Stimulated activated CD8-positive, alpha-beta memory T cell treated with anti-CD3 and anti-CD28 coated beads, Interleukin-7, amount 100 ng/mL, for 24 hours (primary cell): ENCODE data around the gene ERICH2.
A peak's percentile ranks its signal among the peaks of the same experiment; 100 is the strongest.
"Not testable (repeated sequence)": the region's sequence is repeated elsewhere in the genome, so short reads cannot be mapped to it uniquely, and the experiment has no call there.

Experiments
- DNase-seq: peaks from one replicate; pipeline ENCODE4 v3.0.0-alpha.2; 2020; ENCODE audit warnings: low read depth

The ERICH2 gene, protein sequence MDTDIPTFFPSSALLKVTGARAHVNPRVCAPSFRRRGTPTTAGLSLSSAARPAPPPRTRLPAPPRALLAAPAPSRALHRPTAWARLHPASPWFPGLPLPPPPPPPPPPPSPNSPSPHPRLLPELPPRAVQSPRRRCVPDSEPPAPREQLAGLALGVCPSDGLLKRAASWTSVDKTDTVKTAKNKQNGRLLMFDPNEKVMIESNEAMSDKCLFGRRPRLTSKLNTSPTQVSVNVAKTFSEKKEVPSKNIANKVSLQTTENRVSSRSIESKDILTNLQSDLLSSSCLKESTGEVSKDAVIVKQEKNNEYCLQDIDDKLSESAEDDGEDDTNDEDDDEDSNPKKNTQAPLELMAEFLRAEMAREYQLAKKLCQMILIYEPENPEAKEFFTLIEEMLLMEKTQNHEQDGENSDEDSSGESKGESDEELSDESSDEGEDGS

DNA sequence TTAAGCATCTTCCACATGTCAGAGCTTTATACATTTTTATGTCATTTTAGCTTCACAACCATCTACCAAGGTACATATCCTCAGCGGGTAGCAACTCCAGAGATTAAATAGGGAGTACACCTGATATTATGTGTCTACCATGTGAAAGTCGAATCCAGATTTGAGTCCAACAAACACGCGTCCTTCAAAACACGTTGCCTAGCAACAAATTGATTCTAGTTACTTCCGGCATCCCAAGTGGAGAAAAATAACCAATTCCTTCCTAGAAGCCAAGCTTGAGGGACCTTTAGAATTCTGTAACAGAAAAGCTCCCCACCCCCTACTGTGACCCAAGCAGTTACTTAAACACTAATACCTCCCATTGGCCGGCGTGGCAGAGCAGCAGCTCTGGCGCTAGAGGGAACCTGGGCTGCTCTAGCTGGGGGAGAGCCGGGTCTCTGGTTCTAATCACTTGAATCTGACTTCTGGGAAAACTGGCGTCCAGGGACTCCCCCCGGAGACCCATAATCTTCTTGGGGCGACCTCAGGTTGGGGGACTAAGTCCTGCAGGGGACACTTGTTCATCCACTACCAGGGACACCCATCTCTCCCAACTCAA lies at the start of gene ERICH2:
ERICH2 (plus strand) TSS at position 371 of the 598 bp plus-strand sequence. CDS start 304 bp downstream, outside the sequence.
- peak; percentile 11 for DNase-seq

DNA sequence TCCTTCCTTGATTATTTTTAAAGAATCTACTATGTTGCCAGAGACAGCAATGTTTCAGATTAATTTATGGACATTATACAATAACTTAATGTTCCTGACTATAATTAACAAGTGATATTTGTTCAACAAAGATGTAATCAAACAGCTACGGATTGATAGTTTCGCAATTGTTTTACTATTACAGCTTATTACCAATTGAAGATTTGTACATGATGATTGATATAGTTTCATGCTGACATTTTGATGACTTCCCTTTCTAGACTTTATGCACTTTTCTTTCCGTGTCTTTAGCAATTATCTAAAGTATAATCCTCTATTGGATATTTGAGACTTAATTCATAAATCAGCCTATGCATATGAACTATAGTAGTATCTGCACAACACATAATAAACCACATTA lies 48.5 kb upstream of the ERICH2 start:
- no peak for DNase-seq

DNA sequence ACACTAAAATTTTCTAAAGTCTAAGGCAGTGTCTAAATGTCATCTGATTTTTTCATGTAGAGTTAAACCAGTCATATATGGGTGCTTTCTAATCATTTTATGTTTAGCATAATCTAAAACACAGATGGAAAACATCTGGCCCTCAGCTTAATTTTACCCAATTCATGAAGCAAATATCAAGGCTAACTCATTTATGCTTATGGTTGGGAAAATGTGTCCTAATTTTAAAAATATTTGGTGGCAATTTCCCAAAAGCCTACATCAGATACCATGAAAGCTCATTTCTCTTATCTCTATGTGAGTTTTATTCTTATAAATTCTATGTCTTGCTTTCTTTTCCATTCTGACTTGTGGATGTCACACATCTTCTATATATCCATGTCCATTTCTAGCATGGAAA lies 47.9 kb upstream of the ERICH2 start:
- DNase-seq = no peak

DNA sequence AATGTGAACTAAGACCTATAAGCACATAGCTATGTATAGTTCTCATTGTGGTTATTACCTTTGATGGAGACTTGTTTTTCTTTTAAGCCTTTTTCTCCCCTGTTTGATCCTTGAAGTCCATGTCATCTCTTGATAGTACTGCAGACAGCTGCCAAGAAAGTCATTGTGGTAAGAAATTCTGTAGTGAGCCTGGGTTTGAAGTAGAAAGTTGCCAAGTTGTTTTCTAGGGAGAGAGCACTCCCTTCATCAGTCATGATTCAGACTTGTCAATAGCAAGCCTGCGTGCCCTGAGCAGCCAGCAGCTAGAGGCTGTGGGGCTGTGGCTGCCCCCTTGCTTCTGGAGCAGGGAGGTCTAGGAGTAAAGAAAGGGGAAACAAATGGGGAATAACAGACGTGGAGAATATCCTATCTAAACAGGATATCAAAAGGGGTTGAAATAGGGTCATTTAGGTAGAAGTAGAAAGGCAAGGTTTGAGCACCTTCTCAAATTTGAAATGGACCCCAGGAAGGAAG lies 46.7 kb upstream of the ERICH2 start:
- no peak for DNase-seq

DNA sequence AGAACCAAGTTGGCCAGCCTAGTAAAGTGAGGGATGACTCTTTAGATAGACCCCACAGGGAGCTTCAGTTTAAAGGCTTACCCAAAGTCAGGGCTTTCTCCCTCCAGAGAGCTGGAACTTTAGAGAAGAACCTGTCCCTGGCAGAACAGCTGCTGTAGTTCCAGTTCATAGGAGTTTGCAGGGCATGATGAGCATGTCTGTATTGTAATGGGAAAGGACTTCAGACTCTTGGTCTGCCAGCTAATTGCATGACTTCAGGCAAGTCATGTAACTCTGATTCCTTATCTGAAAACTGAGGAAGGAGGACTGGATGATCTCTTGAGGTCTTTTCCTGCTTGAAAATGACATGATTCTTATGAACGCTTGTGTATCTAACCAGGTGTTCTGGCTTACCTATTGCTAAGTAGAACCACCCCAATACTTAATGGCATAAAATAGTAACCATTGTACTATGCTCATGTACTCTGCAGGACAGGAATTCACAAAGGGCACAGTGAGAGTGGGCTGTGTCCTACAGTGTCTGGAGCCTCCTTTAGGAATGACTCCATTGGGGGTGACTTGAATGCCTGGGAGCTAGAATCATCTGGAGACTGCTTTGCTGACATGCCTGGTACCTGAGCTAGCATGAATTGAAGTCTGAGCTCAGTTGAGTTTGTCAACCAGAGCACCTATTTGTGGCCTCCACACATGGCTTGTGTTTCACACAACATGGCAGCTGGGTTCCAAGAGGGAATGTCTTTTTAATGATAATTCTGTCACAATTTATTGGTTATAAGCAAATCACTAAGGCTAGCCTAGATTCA lies 36.2 kb upstream of the ERICH2 start:
- no peak for DNase-seq

DNA sequence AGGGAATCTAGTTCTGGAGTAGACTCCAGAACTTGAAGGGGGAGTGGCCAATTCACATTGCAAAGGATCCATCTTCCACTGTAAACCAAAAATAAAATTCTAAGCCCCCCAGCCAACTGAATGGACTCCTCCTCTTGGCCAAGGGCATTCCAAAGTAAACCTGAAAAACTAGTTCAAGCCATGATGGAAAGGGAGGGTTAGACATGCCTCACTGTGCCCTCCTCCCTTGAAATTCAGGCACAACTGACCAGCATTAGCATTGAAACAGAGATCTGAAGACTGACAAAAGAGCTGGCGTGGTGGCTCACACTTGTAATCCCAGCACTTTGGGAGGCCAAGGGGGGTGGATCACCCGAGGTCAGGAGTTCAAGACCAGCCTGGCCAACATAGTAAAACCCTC lies 35.6 kb upstream of the ERICH2 start:
- DNase-seq = not testable (repeated sequence)

DNA sequence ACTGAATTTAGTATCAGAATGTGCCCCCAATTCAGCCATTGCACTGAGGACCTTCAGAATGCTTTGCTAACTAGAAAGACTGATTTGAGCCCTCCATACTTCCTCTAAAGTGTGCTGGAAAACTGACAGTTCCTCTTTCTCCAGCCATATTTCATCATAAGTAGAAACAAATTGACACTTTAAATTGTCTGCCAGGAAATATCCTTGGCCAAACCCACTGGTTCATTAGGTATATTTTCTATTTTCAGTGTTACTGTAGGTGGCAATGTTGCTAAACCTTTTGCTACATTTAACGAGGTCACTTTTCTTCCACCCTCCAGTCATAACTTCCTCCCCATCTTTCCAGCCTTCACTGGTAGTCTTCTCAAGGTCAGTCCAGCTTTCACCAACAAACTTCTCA lies 33.5 kb upstream of the ERICH2 start:
- DNase-seq = no peak

DNA sequence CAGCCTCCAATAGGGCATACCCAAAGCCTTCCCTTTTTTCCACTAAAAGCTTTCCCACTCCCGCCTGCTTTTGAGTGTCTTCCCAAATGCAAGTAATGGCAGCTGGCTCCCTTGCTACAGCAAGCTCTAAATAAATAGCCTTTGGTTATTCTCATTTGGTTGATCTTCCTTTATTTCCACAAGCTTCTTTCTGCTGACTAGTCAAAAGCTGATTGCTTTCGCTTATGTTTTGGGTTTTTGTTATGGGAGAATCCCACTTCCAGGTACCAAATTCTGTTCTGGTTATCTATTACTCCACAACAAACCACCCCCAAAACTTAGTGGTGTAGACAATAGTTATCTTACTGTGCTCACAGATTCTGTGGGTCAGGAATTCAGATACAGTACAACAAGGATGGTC lies 32.8 kb upstream of the ERICH2 start:
- no peak for DNase-seq

DNA sequence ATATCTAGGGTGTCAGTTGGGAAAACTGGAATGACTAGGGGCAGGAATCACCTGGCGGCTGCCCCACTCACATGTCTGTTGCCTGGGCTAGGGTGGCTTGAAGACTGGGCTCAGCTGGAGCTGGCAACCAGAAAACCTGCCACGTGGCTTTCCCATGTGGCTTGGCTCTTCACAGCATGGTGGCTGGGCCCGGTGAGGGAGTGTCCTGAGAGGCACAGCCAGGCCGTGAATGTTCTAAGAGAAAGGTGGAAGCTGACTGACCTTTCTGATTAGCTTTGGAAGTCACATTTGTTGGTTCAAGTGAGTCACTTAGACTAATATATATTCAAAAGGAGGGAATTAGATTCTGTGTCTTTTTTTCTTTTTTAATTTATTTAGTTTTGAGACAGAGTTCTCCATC lies 32.4 kb upstream of the ERICH2 start:
- no peak for DNase-seq

DNA sequence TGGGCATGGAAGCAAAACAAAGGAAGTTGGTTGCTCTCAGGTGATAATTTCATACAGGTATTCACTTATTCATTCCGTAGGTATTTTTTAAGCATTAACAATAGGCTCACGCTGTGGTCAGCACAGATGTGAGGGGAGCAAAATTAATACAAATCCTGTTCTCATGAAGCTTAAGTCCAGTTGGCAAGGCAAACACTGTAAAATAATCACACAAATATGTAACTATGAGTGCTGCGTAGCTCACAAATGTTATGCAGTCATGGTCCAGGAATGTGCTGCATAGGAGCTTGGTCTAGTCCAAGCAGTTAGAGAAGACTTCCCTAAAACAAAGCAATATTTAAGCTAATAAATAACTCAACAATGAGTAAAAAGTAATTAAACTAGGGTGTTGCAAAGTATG lies 31.1 kb upstream of the ERICH2 start:
- no peak for DNase-seq

DNA sequence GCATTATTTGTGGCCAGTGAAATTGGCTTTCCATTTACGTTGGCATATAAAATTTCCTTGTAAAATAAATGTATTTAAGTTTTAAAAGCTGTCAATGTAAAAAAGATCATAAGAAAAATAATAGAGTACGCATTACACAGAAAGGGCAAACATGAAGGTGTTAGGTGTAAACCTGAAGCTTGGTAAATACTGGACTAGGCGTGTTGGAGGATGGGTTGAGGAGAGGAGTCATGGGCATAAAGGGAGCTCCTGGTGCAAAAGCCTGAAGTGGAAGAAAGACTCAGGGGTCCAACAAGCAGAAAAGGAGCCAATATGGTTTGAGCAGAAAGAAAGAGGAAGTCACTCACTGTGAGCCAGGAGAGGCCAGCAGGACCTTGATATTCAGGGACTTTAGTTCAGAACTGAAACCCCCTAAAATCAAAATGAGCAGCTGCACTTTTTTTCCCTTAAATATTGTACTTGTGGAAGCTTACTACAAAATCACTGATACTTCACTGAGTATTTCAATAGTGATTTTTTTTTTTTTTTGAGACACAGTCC lies 30.6 kb upstream of the ERICH2 start:
- DNase-seq = no peak

DNA sequence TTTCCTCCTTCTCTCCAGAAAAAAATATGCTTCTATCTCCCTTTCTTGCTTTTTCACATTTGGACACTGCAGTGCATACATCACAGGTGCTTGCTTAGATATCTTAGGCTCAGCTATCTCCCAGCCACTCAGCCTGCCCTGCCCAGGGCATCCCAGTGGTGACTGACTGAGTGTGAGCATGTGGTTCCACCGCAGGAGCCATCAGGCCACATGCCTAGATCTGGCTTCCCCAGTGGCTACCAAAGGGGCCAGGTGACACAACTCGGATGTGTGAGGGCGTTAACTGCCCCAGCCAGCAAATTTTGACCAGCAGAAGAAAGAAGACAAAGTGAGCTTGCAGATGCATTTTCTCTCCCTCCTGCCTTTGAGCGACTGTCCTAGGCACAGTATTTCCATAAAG lies 29.5 kb upstream of the ERICH2 start:
- DNase-seq = no peak

DNA sequence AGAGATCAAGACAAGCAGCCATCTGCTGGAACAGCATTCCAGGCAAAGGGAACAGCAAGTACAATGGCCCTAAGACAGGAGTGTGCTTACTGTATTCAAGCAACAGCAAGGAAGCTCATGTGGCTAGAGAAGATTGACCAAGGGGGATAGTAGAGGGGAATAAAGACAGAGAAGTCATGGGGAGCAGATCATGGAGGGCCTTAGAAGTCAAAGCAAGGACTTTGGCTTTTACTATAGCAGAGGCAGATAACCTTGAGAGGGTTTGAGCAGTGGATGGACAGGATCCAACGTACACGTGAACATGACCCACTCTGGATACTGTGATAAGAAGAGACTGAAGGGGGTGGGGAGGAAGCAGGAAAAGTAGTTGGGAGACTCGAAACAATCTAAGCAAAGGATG lies 28.2 kb upstream of the ERICH2 start:
- no peak for DNase-seq

DNA sequence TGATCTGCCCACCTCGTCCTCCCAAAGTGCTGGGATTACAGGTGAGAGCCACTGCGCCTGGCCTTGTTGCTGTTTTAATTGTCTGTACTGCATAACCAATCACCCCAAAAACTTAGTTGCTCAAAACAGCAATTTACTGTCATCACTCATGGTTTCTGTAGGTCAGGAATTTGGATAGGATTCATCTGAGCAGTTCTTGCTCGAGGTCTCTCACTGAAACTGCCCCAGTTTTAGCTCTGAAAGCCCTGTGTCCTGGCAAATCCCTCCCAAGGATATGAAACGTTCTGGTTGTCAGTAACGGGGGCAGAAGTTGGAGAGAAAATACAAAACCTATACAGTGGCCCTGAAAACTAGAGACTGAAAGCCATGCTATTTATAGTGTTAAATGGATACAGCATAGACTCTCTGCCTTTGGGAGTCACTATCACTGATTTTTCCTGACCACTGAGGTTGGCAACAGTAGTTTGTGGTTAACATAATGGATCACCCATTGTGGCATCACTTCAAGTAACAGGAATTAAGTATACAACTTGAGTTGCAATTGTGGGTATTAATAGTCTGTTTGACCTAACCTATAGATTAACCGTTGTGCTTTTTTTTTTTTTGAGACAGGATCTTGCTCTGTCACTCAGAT lies 27.2 kb upstream of the ERICH2 start:
- DNase-seq = no peak

DNA sequence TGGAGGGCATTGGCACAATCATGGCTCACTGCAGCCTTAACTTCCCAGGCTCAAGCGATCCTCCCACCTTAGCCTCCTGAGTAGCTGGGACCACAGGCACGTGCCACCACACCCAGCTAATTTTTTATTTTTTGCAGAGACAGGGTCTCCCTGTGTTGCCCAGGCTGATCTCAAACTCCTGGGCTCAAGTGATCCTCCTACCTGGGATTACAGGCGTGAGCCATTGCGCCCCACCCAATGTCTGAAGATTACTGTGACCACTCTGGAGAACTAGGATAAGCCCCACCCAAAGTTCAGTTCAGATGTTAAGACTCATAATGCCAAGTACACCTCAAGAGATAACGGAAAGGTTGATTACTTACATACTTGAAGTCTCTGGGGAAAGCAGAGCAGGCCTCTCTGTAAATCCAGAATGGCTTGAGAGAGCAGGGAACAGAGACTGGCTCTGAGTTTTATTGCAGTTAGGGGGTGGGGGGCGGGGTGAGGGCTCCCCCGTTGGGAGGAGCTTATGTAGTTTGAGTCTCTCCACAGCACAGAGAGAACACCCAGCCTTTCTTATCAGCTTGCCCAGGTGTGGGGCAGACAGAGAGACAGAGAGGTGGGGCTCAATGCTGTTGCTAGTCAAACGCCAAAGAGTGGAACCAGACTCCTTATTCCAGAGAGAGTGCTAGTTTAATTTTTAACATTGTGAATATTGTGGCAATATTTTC lies 26.5 kb upstream of the ERICH2 start:
- DNase-seq = no peak

DNA sequence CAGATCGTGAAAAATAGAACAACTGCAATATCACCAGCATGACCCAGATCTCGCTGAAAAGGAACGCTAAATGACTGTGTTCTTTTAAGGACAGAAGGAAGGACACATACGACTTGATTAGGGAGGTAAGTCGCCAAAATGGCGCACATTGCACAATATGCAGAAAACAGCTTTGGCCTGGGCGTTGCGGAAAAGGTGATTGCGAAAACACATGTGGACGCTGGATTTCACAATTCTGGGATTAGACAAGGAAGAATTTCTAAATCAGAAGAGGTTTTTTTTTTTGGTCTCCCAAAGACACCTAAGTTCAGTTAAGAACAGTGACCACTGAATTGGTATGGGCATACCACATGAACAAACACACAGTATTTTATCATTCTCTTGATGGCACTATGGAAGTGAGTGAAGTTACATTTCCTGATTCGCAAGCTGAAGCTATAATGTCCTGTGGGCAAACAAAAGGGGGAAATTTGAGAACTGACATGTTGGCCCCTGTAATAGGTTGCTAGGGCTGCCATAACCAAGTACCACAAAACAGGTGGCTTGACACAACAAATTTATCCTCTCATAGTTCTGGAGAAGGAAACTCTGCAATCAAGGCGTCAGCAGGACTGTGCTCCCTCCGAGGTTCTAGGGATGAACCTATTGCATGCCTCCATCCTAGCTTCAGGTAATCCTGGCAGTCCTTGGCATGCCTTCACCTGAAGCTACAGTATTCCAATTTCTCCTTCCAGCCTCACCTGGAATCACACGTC lies 25.8 kb upstream of the ERICH2 start:
- no peak for DNase-seq

DNA sequence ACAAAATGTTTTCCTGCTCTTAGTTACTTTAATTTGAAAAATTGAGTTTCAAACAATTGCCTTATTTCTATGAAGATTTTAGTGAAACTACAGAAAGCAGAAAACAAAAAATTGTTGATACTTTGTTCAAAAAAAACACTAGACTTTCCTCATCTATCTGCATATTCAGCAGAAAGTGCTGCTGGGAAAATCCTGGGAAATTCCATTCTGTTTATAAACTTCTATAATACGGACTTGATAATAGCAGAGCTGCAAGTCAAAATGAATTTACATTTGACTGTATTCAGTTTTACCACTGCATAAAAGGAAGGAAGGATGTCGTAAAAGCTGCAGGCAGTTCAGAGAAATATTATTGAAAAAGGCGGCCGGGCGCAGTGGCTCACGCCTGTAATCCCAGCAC lies 24.9 kb upstream of the ERICH2 start:
- no peak for DNase-seq

DNA sequence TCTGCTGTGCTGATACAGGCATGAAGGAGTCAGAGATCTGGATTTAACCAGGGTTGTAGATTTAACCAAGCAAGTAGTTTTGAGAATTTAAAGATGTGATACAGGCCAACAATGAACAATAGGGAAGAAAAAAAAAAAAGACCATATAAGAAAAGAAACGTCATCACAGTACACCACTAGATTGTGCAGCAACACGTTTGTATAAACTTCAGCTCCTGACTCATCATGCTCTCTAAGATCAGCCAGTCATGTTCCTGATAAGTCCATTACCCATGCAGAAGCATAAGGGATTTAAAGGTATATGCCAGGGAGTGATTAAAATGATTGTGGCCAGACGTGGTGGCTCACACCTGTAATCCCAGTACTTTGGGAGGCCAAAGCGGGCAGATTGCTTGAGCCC lies 22.3 kb upstream of the ERICH2 start:
- no peak for DNase-seq

DNA sequence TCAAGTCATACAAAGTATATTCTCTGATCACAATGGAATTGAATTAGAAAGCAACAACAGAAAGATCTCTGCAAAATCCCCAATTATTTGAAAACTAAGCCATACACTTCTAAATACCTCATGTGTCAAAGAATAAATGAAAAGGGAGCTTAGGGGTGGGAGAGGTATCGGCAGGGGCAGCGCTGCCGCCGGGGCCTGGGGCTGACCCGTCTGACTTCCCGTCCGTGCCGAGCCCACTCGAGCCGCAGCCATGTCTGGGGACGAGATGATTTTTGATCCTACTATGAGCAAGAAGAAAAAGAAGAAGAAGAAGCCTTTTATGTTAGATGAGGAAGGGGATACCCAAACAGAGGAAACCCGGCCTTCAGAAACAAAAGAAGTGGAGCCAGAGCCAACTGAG lies 18.6 kb upstream of the ERICH2 start:
- DNase-seq = not testable (repeated sequence)

DNA sequence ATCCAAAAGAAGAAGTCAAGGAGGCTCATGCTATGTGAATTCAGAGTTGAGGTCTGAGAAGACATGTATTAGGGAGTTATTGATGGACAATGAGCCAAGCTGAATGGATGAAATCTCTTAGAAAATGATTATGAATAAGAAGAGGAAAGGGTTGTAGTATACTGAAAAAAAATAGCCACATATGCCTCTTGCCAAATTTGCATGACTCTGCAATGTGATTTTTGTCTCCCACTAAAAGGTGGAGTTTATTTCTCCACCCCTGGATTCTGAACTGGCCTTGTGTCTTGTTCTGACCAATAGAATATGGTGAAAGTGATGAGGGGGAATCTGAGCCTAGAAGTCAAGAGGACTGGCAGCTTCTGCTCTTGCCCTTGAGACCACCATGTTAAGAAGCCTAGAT lies 8.6 kb upstream of the ERICH2 start:
- DNase-seq = no peak

DNA sequence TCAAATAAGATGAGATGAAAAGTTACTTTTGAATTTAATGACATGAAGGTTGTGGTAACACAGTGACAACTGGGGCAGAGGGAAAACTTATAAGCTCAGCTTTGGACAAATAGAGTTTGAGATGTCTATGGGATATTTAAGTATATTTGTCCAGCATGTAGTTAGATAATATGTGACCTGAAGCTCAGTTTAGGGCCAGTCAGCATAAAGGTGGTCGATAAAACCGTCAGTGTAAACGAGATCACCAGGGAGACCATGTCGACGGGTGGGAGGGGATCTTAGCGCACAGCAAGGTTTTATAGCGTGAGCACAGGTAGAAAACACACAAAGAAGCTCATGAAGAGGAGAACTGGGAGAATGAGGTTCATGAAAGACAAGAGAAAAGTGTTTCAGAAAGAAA lies 7.4 kb upstream of the ERICH2 start:
- no peak for DNase-seq
